Activated naive CD8-positive, alpha-beta T cell (primary cell): ENCODE measurements around the gene COL4A2.

Experiments used
- H3K27ac Mint-ChIP-seq: one replicate; pipeline ENCODE4 v1.8.0; 2021; ENCODE audit warnings: mixed read lengths
- H3K27me3 Mint-ChIP-seq: one replicate; pipeline ENCODE4 v1.8.0; 2021; ENCODE audit warnings: mixed read lengths
- H3K36me3 Mint-ChIP-seq: one replicate; pipeline ENCODE4 v1.8.0; 2021; ENCODE audit warnings: mixed read lengths
- H3K4me1 Mint-ChIP-seq: one replicate; pipeline ENCODE4 v1.8.0; 2021; ENCODE audit warnings: low read depth, mixed read lengths
- H3K4me3 Mint-ChIP-seq: one replicate; pipeline ENCODE4 v1.8.0; 2021; ENCODE audit warnings: mild to moderate bottlenecking, mixed read lengths
- H3K9me3 Mint-ChIP-seq: one replicate; pipeline ENCODE4 v1.8.0; 2021; ENCODE audit warnings: low read depth, mixed read lengths

The COL4A2 gene

DNA sequence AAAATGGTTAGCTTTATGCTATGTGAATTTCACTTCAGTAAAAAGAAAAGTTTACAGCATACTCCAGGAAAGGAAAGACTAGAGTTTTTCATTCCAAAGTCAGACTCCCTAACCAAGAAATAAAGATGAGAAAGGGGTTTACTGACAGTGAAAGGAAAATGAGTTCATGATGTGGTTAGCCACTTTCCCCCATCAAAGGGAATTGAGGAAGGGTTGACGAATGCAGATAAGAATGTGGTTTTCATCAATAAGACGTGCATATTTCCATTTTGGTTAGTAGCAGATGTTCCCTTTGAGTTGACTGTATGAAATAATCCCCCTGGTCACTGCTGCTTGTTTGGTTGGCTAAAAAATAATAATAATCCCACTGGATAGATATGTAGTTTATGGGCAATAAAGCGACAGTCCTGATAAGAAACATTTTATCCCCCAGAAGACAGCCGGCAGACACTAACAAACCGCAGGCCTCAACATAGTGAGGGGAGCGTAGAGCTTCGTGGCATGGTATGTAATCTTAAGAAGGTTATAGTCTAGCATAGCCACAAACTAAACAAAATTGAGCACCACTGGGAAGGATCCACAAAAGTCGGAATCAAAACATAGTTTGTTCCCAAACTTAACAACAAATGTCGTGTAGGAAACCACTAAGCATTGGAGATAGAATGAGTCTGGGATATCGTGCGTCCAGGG lies 114.8 kb downstream of the COL4A2 start:
- H3K27ac Mint-ChIP-seq = no peak overlapping the region
- H3K4me3 Mint-ChIP-seq = peak overlapping the region; percentile 0
- H3K36me3 Mint-ChIP-seq = no peaks in the 10 kb centered on the region
- peaks cover 59% of the 10 kb centered on the region for H3K27me3 Mint-ChIP-seq
- H3K4me1 Mint-ChIP-seq = peaks cover 17% of the 10 kb centered on the region
- no peaks in the 10 kb centered on the region for H3K9me3 Mint-ChIP-seq

GRCh38 chr13:110422913-110423688 lies 116.0 kb downstream of the COL4A2 start:
- Mint-ChIP-seq H3K27ac (no peak overlapping the region), H3K36me3 (no peaks in the 10 kb centered on the region), H3K27me3 (peaks cover 52% of the 10 kb centered on the region), H3K4me3 (no peak overlapping the region), H3K9me3 (no peaks in the 10 kb centered on the region), H3K4me1 (peaks cover 17% of the 10 kb centered on the region)

DNA sequence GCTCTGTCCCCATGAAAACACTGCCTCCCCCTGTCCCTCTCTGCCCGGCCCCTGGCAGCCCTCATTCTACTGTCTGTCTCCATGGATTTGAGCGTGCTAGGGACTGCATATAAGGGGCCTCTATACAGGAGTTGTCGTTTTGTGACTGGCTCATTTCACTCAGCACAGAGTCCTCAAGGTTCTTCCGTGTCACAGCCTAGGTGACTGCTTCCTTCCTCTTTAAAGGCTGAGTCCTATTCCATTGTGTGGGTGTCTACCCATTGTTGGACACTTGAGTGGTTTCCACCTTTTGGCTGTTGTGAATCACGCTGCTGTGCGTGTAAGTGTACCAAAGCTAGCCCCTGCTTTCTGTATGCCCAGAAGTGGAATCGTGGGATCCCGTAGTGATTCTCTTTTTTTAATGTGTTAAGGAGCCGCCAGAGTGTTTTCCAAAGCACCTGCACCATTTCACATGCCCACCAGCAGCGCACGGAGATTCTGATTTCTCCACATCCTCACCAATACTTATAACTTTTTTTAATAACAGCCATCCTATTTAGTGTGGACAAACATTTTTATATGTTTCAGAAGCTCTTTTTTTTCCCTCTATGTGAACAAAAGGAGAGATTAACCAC lies 116.7 kb downstream of the COL4A2 start:
- H3K9me3 Mint-ChIP-seq = no peaks in the 10 kb centered on the region
- no peak overlapping the region for H3K27ac Mint-ChIP-seq
- peaks cover 17% of the 10 kb centered on the region for H3K4me1 Mint-ChIP-seq
- no peaks in the 10 kb centered on the region for H3K36me3 Mint-ChIP-seq
- peaks cover 49% of the 10 kb centered on the region for H3K27me3 Mint-ChIP-seq
- no peak overlapping the region for H3K4me3 Mint-ChIP-seq

DNA sequence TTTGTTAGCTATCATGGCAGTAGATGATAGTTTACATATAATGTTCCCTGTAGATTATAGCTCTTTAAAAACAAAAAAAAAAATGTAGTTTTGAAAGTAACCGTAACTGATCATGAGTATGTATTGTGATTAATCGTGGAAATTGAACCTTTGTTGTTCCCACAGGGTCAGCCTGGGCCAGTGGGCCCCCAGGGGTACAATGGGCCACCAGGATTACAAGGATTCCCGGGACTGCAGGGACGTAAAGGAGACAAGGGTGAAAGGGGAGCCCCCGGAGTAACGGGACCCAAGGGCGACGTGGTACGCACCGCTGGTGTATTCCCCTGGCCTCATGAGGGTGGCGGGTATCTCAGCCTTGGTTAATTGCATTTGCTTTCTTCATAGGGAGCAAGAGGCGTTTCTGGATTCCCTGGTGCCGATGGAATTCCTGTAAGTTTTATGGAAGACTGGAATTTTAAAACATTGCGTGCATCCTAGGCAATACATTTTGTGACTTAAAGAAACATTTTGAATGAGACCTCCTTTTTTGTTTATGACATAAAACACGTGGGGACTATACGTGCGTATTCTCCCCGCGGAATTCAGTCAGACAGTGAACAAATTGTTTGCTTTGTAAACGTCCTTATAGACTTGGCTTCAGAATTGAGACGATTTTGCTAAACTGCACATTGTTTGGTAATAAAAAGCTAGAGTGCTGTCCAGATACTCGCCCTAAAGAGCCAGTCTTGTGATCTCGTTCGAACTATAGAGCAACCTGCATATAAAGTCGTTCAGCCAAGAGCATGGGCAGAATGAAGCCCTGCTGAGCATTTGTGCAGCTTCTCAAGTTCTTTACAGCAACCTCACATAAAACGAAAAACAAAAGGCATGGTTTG lies 117.7 kb downstream of the COL4A2 start:
- Mint-ChIP-seq H3K4me1 (peaks cover 17% of the 10 kb centered on the region), H3K9me3 (no peaks in the 10 kb centered on the region), H3K27me3 (peaks cover 44% of the 10 kb centered on the region), H3K4me3 (no peak overlapping the region), H3K27ac (no peak overlapping the region), H3K36me3 (no peaks in the 10 kb centered on the region)

- H3K4me1 Mint-ChIP-seq = peaks cover 17% of the 10 kb centered on the region
- H3K27me3 Mint-ChIP-seq = peaks cover 41% of the 10 kb centered on the region
- no peak overlapping the region for H3K4me3 Mint-ChIP-seq
- H3K27ac Mint-ChIP-seq = no peak overlapping the region
- no peaks in the 10 kb centered on the region for H3K36me3 Mint-ChIP-seq
- H3K9me3 Mint-ChIP-seq = no peaks in the 10 kb centered on the region
Measured at GRCh38 chr13:110425444-110425780, 118.3 kb downstream of the COL4A2 start.

DNA sequence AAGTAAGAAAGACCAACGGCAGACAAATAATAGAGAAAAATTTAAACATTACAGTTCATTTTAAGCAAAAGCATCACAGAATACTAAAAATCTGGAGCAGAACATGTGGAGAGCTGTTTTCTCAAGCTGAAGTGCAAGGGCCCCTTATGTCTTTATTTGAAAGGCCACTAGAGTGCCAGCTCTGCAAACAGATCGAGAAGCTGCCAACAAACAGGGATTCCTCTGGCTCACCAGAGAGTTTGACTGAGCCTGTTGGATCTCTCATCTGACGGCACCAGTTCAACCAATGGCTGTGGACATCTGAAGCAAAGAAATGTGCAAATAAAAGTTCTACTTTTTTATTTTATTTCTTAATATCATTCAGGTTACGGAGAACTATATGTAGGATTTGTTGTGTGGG lies 119.7 kb downstream of the COL4A2 start:
- Mint-ChIP-seq H3K4me3 (no peak overlapping the region), H3K4me1 (peaks cover 6% of the 10 kb centered on the region), H3K27ac (no peak overlapping the region), H3K36me3 (no peaks in the 10 kb centered on the region), H3K9me3 (no peaks in the 10 kb centered on the region), H3K27me3 (peaks cover 43% of the 10 kb centered on the region)

GRCh38 chr13:110428313-110428712 lies 121.2 kb downstream of the COL4A2 start:
- H3K27me3 Mint-ChIP-seq = peaks cover 44% of the 10 kb centered on the region

GRCh38 chr13:110430391-110431336 lies 123.6 kb downstream of the COL4A2 start:
- Mint-ChIP-seq H3K27me3 (peaks cover 34% of the 10 kb centered on the region), H3K4me3 (no peak overlapping the region)

More at GRCh38 chr13:110428313-110428712, 121.2 kb downstream of the COL4A2 start:
- Mint-ChIP-seq H3K4me3 (no peak overlapping the region), H3K27ac (no peak overlapping the region), H3K36me3 (no peaks in the 10 kb centered on the region), H3K4me1 (no peaks in the 10 kb centered on the region), H3K9me3 (no peaks in the 10 kb centered on the region)

DNA sequence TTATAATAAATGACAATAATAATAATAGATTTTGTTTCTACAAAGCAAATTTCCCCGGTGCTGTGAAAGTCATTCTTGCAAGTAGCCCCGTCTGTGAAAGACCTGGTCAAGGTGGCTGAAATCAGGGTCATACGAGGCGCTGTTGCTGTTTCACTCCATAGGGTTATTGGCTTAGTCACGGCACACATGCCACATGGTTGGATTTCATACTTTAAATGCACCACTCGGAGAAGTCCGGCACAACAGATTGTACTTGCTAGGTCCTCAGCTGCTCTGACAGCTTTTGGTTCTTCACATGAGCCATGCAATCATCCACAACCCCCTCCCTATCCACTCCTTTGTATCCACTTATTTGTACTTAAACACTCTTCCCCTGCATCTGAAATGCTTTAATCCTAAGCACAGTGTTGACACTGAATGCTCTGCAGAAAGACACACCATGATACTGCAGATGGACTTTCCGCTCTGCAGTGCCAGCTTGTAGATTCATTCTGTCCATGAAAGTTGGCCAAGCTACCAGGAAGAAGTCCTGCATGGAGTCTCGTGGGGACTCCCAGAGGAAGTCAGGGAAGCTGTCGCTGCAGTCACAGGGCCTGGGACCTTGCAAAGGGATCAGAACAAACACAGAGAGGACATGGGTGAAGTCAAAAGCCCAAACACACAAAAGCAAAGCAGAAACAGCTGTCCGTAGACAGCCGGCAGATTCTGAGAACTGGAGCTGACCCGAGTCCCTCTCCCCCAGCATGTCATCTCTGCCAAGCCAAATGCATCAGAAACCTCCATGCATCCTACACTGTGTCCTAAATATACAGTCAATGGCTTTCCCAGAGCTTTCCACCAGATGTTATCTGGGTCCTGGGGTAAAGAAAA lies 124.6 kb downstream of the COL4A2 start:
- H3K4me3 Mint-ChIP-seq = no peak overlapping the region
- H3K9me3 Mint-ChIP-seq = no peaks in the 10 kb centered on the region
- no peaks in the 10 kb centered on the region for H3K4me1 Mint-ChIP-seq
- H3K27me3 Mint-ChIP-seq = peaks cover 26% of the 10 kb centered on the region
- no peak overlapping the region for H3K27ac Mint-ChIP-seq
- H3K36me3 Mint-ChIP-seq = no peaks in the 10 kb centered on the region

More at GRCh38 chr13:110430391-110431336, 123.6 kb downstream of the COL4A2 start:
- H3K36me3 Mint-ChIP-seq = no peaks in the 10 kb centered on the region
- H3K27ac Mint-ChIP-seq = no peak overlapping the region
- H3K4me1 Mint-ChIP-seq = no peaks in the 10 kb centered on the region
- no peaks in the 10 kb centered on the region for H3K9me3 Mint-ChIP-seq

DNA sequence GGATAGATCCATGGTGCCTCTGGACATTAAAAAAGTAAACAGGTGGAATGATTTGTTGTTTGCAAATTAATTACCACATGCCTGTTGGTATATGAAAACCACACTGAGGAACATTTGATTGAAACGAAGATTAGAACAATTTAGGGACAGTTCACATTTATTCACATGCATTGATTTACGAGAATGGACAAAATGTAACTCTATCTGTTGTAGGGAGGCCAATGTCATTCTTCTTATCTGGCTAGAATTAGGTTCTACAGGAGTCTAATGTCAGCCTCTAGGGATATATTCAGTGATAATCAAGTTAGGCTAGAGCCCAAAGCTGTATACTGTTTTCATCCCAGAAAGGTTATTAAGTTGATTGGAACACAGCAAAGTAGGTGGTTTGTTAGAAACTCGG lies 125.4 kb downstream of the COL4A2 start:
- Mint-ChIP-seq H3K27ac (no peak overlapping the region), H3K9me3 (no peaks in the 10 kb centered on the region), H3K4me1 (no peaks in the 10 kb centered on the region), H3K4me3 (no peak overlapping the region), H3K36me3 (no peaks in the 10 kb centered on the region), H3K27me3 (peaks cover 29% of the 10 kb centered on the region)

GRCh38 chr13:110433014-110433413 lies 125.9 kb downstream of the COL4A2 start:
- Mint-ChIP-seq H3K27ac (no peak overlapping the region), H3K36me3 (no peaks in the 10 kb centered on the region), H3K4me3 (no peak overlapping the region), H3K4me1 (no peaks in the 10 kb centered on the region), H3K27me3 (peaks cover 30% of the 10 kb centered on the region), H3K9me3 (no peaks in the 10 kb centered on the region)

- no peaks in the 10 kb centered on the region for H3K36me3 Mint-ChIP-seq
- H3K9me3 Mint-ChIP-seq = no peaks in the 10 kb centered on the region
- H3K27ac Mint-ChIP-seq = no peak overlapping the region
- H3K4me1 Mint-ChIP-seq = no peaks in the 10 kb centered on the region
- H3K27me3 Mint-ChIP-seq = peaks cover 27% of the 10 kb centered on the region
- no peak overlapping the region for H3K4me3 Mint-ChIP-seq
Measured at GRCh38 chr13:110434629-110435028, 127.5 kb downstream of the COL4A2 start.

GRCh38 chr13:110435331-110435730 lies 128.2 kb downstream of the COL4A2 start:
- no peaks in the 10 kb centered on the region for H3K9me3 Mint-ChIP-seq
- no peak overlapping the region for H3K4me3 Mint-ChIP-seq
- no peaks in the 10 kb centered on the region for H3K36me3 Mint-ChIP-seq
- no peaks in the 10 kb centered on the region for H3K4me1 Mint-ChIP-seq
- no peak overlapping the region for H3K27ac Mint-ChIP-seq
- peaks cover 27% of the 10 kb centered on the region for H3K27me3 Mint-ChIP-seq
